ENCODE results near the gene SHISA9.

GRCh38 chr16:13207151-13207550, 305.8 kb downstream of the SHISA9 start:
- TF ChIP-seq POLR2A (IDR thresholded peaks at IDR 0.05) = no peak
- TF ChIP-seq, protein P1, sequence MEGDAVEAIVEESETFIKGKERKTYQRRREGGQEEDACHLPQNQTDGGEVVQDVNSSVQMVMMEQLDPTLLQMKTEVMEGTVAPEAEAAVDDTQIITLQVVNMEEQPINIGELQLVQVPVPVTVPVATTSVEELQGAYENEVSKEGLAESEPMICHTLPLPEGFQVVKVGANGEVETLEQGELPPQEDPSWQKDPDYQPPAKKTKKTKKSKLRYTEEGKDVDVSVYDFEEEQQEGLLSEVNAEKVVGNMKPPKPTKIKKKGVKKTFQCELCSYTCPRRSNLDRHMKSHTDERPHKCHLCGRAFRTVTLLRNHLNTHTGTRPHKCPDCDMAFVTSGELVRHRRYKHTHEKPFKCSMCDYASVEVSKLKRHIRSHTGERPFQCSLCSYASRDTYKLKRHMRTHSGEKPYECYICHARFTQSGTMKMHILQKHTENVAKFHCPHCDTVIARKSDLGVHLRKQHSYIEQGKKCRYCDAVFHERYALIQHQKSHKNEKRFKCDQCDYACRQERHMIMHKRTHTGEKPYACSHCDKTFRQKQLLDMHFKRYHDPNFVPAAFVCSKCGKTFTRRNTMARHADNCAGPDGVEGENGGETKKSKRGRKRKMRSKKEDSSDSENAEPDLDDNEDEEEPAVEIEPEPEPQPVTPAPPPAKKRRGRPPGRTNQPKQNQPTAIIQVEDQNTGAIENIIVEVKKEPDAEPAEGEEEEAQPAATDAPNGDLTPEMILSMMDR (IDR thresholded peaks at IDR 0.05) = no peak
